ENCODE data around the gene TADA2B. TPM values are rescaled to one million over a fixed set of nuclear protein-coding genes. Genes with fewer than 3 reads are reported as not detected.

TADA2B gene
- total and polyA plus RNA-seq, 12 donors, result 15.4 to 40.8 (median 30.0) TPM

DNA sequence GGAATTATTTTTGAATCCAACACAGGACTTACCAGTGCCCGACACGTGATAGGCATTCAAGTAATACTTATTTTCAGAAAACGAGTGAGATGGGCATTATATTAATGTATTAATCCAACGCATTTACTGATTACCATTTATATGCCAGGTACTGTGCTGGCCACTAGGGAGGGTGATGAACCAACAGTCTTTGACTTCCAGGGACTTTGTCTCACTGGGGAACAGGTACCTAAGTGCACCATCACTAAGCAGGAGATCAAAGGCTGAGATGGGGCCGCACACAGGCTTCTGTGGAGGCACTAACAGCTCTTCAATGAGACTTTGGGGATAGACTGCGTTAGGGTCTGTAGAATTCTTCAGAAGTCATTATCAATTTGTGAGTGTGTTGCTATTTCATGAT, 5.7 kb upstream of the TADA2B start:
- DNase-seq (no peak), ATAC-seq (no peak)
- Histone ChIP-seq H3K4me1 (peaks cover 4 to 16% (median 12%) of the 10 kb centered on the region in 9 donors), H3K27me3 (no peaks in the 10 kb centered on the region), H3K27ac (no peak overlapping the region), H3K4me3 (no peak overlapping the region), H3K9me3 (no peaks in the 10 kb centered on the region), H3K36me3 (peaks cover 0 to 10% (median 0%) of the 10 kb centered on the region in 9 donors)
- TF ChIP-seq, protein P1, sequence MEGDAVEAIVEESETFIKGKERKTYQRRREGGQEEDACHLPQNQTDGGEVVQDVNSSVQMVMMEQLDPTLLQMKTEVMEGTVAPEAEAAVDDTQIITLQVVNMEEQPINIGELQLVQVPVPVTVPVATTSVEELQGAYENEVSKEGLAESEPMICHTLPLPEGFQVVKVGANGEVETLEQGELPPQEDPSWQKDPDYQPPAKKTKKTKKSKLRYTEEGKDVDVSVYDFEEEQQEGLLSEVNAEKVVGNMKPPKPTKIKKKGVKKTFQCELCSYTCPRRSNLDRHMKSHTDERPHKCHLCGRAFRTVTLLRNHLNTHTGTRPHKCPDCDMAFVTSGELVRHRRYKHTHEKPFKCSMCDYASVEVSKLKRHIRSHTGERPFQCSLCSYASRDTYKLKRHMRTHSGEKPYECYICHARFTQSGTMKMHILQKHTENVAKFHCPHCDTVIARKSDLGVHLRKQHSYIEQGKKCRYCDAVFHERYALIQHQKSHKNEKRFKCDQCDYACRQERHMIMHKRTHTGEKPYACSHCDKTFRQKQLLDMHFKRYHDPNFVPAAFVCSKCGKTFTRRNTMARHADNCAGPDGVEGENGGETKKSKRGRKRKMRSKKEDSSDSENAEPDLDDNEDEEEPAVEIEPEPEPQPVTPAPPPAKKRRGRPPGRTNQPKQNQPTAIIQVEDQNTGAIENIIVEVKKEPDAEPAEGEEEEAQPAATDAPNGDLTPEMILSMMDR (IDR thresholded peaks at IDR 0.05), result peak in 1 of 9 donors; percentile 4
- WGBS, 2 donors, result 68 to 69% methylated on average over 6 of the region's 6 CpGs
- intact Hi-C loops (cut with DNase I), result no loop called here

DNA sequence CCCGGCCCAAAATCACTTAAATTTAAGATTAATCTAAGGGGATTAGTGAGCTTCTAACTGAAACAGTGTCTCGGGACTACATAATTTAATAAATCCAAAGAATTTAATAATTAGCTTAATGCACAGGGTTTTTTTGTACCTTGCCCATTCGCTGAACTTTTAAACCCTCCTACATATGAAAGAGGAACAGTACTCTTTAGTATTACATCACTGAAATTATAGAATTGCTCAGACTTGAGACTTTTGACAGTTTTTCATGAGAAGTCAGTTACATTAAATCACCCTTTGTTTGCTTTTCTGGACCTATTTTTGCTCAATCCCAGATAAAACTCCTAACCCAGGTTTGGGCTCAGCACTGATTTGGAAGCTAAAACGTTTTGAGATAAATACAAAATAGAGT, 2.4 kb upstream of the TADA2B start:
- TF ChIP-seq, protein P1 (IDR thresholded peaks at IDR 0.05), result no peak
- WGBS, 2 donors, result 87 to 91% methylated on average over 4 of the region's 4 CpGs
- no peak overlapping the region for H3K4me3 ChIP-seq
- DNase-seq (no peak), ATAC-seq (no peak)
- no peak overlapping the region for H3K27ac ChIP-seq
- H3K4me1 ChIP-seq, result peaks cover 14 to 35% (median 30%) of the 10 kb centered on the region in 9 donors
- intact Hi-C loops (cut with DNase I), result loop anchor here in 5 of 10 donors (5.0 to 10.0 kb wide), 3 partner anchors 53 to 326 kb away; partner anchors contain the start of gene BLOC1S4 (in 2 of the 5)
- no peaks in the 10 kb centered on the region for H3K27me3 ChIP-seq
- H3K36me3 ChIP-seq, result peaks cover 0 to 3% (median 0%) of the 10 kb centered on the region in 9 donors
- H3K9me3 ChIP-seq, result no peaks in the 10 kb centered on the region

- H3K4me3 ChIP-seq, result peak overlapping the region in 1 of 10 donors; percentile 66
- H3K4me1 ChIP-seq, result peaks cover 19 to 40% (median 35%) of the 10 kb centered on the region in 9 donors
- no peaks in the 10 kb centered on the region for H3K9me3 ChIP-seq
- ATAC-seq (no peak), DNase-seq (no peak)
- no peaks in the 10 kb centered on the region for H3K27me3 ChIP-seq
- WGBS, 2 donors, result 95 to 96% methylated on average over 19 of the region's 19 CpGs
- peaks cover 0 to 3% (median 0%) of the 10 kb centered on the region in 9 donors for H3K36me3 ChIP-seq
- intact Hi-C loops (cut with DNase I), result loop anchor here in 5 of 10 donors (5.0 to 10.0 kb wide), 3 partner anchors 54 to 326 kb away; partner anchors contain the start of gene BLOC1S4 (in 2 of the 5)
- H3K27ac ChIP-seq, result no peak overlapping the region
- TF ChIP-seq, protein P1 (IDR thresholded peaks at IDR 0.05), result no peak
Observed at GRCh38 chr4:7041246-7041645, 1.9 kb upstream of the TADA2B start.

DNA sequence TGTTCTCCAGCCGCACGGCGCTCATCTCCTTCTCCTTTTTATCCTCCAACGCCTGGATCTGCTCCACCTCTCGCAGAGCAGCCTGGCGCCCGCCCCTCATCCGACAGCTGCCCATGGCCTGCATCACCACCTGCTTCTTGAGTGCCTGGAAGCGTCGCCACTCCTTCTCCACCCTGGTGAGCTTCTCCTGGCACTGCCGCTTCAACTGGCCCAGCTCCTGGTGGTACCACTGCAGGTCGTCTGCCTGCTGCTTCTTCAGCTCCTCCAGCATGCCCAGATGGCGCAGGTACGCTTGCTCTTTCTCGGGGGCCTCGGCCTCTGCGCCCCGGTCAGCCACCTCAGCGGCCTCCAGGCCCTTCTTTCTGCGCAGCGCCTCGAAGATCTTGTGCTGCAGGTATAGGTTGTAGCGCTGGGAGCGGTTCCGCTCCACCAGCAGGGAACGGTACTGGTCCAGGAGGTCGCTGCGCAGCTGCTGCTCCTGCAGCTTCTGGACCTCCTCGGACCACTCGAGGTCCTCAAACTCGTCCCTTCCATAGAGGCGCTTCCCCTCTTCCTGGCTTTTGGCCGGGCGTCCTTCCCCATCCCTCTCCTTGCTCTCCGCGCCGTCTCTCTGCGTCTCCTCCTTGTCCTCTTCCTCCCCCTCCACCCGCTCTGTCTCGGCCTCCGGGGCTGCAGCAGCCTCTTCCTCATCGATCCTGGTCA, 1.2 kb upstream of the TADA2B start:
- H3K4me3 ChIP-seq, result peak overlapping the region; percentile 57 to 96 (median 82)
- no peaks in the 10 kb centered on the region for H3K9me3 ChIP-seq
- TF ChIP-seq, protein P1 (IDR thresholded peaks at IDR 0.05), result no peak
- peaks cover 21 to 46% (median 42%) of the 10 kb centered on the region in 9 donors for H3K4me1 ChIP-seq
- intact Hi-C loops (cut with DNase I), result loop anchor here in 5 of 10 donors (2.0 to 10.0 kb wide), 6 partner anchors 27 to 327 kb away; partner anchors contain the start of genes BLOC1S4 (in 2 of the 5), GRPEL1 (in 1 of the 5) and TBC1D14 (in 1 of the 5)
- H3K36me3 ChIP-seq, result peaks cover 0 to 3% (median 0%) of the 10 kb centered on the region in 9 donors
- no peaks in the 10 kb centered on the region for H3K27me3 ChIP-seq
- ATAC-seq, result peak in 2 of 8 donors; percentile 0
- H3K27ac ChIP-seq, result peak overlapping the region; percentile 48 to 83 (median 76)
- WGBS, 2 donors, result 20 to 24% methylated on average over 42 of the region's 42 CpGs
- peak in 1 of 2 donors; percentile 70 for DNase-seq

Data from heart right ventricle (tissue), 16 donors.